ENCODE results near the gene PTPRN2. TPM values are rescaled to one million over a fixed set of nuclear protein-coding genes. Genes with fewer than 3 reads are reported as not detected.
A peak's percentile ranks its signal among the peaks of the same experiment; 100 is the strongest.

Gene PTPRN2
- total RNA-seq, 1 donor from 2014 or later = 32.2 TPM

DNA sequence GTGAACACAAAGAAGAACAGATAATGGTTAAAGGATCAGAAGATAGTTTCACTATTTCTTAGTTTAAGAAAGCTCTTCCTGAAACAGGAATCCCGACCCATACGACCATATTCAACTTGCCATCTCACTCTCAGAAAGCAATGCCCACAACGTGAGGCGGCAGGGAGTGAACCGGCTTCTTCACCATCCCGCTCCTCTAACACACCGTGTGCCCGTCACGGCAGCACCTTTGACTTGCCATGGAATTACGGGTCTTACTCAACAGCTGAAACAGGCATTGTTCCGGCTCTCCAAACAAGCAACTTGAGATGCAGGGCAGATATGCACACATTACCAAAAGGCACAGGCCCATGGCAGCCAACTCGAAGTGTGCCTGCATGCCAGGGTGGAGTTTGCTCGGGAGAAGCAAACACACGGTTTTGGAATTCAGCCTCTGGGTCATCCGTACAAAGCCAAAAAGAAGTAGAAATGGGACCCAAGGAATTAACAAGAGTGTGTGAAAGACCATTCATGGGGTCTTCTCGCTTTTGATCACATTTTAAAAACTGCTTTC, 957.2 kb downstream of the PTPRN2 start:
- TF ChIP-seq, protein P1, sequence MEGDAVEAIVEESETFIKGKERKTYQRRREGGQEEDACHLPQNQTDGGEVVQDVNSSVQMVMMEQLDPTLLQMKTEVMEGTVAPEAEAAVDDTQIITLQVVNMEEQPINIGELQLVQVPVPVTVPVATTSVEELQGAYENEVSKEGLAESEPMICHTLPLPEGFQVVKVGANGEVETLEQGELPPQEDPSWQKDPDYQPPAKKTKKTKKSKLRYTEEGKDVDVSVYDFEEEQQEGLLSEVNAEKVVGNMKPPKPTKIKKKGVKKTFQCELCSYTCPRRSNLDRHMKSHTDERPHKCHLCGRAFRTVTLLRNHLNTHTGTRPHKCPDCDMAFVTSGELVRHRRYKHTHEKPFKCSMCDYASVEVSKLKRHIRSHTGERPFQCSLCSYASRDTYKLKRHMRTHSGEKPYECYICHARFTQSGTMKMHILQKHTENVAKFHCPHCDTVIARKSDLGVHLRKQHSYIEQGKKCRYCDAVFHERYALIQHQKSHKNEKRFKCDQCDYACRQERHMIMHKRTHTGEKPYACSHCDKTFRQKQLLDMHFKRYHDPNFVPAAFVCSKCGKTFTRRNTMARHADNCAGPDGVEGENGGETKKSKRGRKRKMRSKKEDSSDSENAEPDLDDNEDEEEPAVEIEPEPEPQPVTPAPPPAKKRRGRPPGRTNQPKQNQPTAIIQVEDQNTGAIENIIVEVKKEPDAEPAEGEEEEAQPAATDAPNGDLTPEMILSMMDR (conservative IDR thresholded peaks at IDR 0.05) = no peak
- H3K4me1 Mint-ChIP-seq = peaks cover 18% of the 10 kb centered on the region
- no peak for DNase-seq (ENCODE audit: low read depth, low spot score)
- no peak overlapping the region for H3K4me3 Mint-ChIP-seq
- no peaks in the 10 kb centered on the region for H3K27me3 Mint-ChIP-seq (ENCODE audit: low read depth)
- H3K9me3 Mint-ChIP-seq = peaks cover under 1% of the 10 kb centered on the region
- no peak overlapping the region for H3K27ac Mint-ChIP-seq (ENCODE audit: unreplicated experiment)
- H3K36me3 Mint-ChIP-seq (ENCODE audit: low read depth) = peaks cover 45% of the 10 kb centered on the region

DNA sequence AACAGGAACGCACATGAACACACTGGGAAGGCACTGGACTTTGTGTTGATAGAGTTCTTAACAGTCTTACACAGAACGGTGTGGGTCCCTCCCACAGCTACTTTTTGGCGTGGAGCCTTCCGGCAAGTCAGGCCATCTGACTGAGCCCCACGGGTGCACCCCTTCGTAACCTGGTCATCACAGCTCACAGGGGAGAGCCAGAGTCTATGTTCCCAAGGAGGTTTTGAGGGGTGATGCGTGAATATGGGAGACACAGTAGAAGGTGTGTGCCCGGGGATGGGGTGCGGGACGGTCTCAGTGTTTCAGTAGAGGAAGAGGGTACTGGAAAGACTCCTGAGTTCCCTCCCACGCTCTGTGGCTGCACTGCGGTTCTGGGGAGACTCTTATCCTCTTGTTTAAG, 959.2 kb downstream of the PTPRN2 start:
- Mint-ChIP-seq H3K27me3 (ENCODE audit: low read depth) (no peaks in the 10 kb centered on the region), H3K36me3 (ENCODE audit: low read depth) (peaks cover 44% of the 10 kb centered on the region), H3K4me1 (peaks cover 4% of the 10 kb centered on the region), H3K4me3 (no peak overlapping the region), H3K9me3 (peaks cover 7% of the 10 kb centered on the region), H3K27ac (ENCODE audit: unreplicated experiment) (peak overlapping the region; percentile 81)
- DNase-seq (ENCODE audit: low read depth, low spot score) = no peak
- TF ChIP-seq, protein P1 (conservative IDR thresholded peaks at IDR 0.05) = no peak

DNA sequence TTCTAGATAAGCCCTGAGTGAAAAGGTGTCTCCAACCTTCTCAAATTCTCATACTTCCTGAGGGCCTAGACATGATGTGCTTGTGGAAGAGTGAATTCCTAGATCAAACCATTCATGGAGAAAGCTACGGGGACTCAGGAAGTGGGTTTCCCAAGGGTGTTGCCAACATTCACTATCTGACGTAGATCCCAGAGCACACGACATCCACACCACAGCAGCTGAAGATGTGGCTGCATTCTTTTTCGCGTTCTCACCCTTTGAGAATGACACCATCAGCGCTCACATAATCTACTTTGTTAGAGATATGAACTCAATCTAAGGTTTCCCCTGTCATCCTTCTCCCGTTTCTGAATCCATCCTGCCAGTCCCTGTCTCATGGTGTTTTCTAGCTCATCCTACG, 960.0 kb downstream of the PTPRN2 start:
- TF ChIP-seq, protein P1 (conservative IDR thresholded peaks at IDR 0.05) = no peak
- Mint-ChIP-seq H3K9me3 (peaks cover 7% of the 10 kb centered on the region), H3K4me3 (no peak overlapping the region), H3K27me3 (ENCODE audit: low read depth) (no peaks in the 10 kb centered on the region), H3K27ac (ENCODE audit: unreplicated experiment) (peak overlapping the region; percentile 75), H3K36me3 (ENCODE audit: low read depth) (peaks cover 41% of the 10 kb centered on the region), H3K4me1 (no peaks in the 10 kb centered on the region)
- no peak for DNase-seq (ENCODE audit: low read depth, low spot score)

DNA sequence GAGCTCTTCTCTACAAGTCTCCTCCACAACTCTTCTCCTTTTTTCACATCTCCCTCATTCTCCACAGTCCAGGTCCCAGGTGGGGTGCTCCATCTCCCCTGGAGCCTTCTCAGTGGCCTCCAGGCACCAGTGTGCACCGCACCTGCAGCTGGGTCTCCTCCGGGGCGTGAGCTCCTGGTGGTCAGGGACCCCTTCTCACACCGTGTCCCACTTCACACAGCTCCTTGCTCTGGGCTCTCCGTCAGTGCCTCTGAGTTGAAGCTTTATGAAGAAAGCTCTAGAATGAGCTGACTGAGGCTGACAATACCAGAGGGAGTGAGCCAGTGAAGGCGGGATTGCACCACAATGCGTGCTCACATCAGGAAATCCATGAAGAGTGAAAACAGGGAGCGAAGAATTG, 960.6 kb downstream of the PTPRN2 start:
- no peak overlapping the region for H3K4me3 Mint-ChIP-seq
- H3K36me3 Mint-ChIP-seq (ENCODE audit: low read depth) = peaks cover 39% of the 10 kb centered on the region
- no peak for DNase-seq (ENCODE audit: low read depth, low spot score)
- peaks cover 7% of the 10 kb centered on the region for H3K9me3 Mint-ChIP-seq
- peak overlapping the region; percentile 22 for H3K27ac Mint-ChIP-seq (ENCODE audit: unreplicated experiment)
- TF ChIP-seq, protein P1 (conservative IDR thresholded peaks at IDR 0.05) = no peak
- H3K27me3 Mint-ChIP-seq (ENCODE audit: low read depth) = no peaks in the 10 kb centered on the region
- H3K4me1 Mint-ChIP-seq = peaks cover 2% of the 10 kb centered on the region

DNA sequence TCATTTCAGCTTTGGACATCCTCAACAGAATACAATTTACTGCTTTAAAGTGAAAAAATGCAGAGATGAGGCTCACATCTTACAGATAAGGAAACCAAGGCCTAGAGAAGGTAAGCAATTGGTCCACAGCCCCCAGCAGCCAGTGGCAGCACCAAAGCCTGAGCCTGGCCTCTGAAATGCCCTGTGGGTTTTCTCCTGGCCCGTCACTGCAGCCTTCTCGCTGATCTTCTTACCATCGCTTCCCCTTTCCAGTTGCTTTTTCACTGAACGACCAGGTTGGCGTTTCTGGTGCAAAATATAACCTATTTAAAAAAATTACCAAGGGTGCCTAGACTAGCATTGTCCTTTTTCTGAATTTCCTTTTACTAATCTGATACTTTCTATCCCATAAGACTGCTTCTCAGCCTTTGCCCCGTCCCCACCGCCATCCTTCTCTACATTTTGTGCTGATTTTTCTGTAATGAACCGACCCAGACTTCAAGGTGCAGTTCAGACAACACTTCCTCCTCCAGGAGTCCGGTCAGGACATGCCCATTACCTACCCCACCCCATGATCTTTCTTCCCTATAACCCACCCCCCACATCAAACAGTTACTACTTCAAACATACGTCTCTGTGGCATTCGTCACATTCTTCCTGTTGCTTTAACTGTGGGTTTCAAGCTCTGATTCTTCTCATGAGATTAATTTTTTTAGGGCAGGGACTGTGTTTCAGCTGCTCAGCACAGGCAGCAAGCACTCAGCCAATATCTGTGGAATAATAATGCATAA, 961.5 kb downstream of the PTPRN2 start:
- peaks cover 6% of the 10 kb centered on the region for H3K4me1 Mint-ChIP-seq
- H3K9me3 Mint-ChIP-seq = peaks cover 7% of the 10 kb centered on the region
- peaks cover 38% of the 10 kb centered on the region for H3K36me3 Mint-ChIP-seq (ENCODE audit: low read depth)
- no peak for DNase-seq (ENCODE audit: low read depth, low spot score)
- H3K4me3 Mint-ChIP-seq = no peak overlapping the region
- H3K27me3 Mint-ChIP-seq (ENCODE audit: low read depth) = no peaks in the 10 kb centered on the region
- no peak overlapping the region for H3K27ac Mint-ChIP-seq (ENCODE audit: unreplicated experiment)
- TF ChIP-seq, protein P1 (conservative IDR thresholded peaks at IDR 0.05) = no peak
